AG09319 (cell line): Measurements from ENCODE around the gene CLUH.
"Not testable (repeated sequence)": the region's sequence is repeated elsewhere in the genome, so short reads cannot be mapped to it uniquely, and the experiment has no call there.

Source experiments
- DNase-seq: peaks from one replicate; pipeline ENCODE4 v3.0.0-alpha.2; 2010; ENCODE audit warnings: low read depth; ENCODE audit errors: extremely low read depth
- TF ChIP-seq, protein P1 (sequence below): IDR thresholded peaks from 2 replicates; pipeline ENCODE4 v1.5.1; 2011; ENCODE audit warnings: low read depth, mild to moderate bottlenecking, inconsistent platforms, low read length, moderate library complexity

The CLUH gene

GRCh38 chr17:2655546-2655945, 56.0 kb downstream of the CLUH start:
- TF ChIP-seq, protein P1, sequence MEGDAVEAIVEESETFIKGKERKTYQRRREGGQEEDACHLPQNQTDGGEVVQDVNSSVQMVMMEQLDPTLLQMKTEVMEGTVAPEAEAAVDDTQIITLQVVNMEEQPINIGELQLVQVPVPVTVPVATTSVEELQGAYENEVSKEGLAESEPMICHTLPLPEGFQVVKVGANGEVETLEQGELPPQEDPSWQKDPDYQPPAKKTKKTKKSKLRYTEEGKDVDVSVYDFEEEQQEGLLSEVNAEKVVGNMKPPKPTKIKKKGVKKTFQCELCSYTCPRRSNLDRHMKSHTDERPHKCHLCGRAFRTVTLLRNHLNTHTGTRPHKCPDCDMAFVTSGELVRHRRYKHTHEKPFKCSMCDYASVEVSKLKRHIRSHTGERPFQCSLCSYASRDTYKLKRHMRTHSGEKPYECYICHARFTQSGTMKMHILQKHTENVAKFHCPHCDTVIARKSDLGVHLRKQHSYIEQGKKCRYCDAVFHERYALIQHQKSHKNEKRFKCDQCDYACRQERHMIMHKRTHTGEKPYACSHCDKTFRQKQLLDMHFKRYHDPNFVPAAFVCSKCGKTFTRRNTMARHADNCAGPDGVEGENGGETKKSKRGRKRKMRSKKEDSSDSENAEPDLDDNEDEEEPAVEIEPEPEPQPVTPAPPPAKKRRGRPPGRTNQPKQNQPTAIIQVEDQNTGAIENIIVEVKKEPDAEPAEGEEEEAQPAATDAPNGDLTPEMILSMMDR, result no peak
- DNase-seq, result no peak

- DNase-seq, result not testable (repeated sequence)
These were observed 58.7 kb downstream of the CLUH start for GRCh38 chr17:2652911-2653310.

- TF ChIP-seq, protein P1, result no peak
- DNase-seq, result no peak
These were observed 62.4 kb downstream of the CLUH start for GRCh38 chr17:2649191-2649590.

DNA sequence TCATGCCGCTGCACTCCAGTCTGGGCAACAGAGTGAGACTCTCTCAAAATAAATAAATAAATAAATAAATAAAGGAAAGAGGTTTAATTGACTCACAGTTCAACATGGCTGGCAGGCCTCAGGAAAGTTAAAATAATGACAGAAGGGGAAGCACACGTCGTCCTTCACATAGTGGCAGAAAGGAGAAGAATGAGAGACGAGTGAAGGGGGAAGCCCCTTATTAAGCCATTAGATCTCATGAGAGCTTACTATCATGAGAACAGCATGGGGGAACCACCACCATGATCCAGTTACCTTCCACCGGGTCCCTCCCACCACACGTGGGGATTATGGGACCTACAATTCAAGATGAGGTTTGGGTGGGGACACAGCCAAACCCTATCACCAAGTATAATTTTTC, 63.6 kb downstream of the CLUH start:
- no peak for DNase-seq
- TF ChIP-seq, protein P1, result no peak

DNA sequence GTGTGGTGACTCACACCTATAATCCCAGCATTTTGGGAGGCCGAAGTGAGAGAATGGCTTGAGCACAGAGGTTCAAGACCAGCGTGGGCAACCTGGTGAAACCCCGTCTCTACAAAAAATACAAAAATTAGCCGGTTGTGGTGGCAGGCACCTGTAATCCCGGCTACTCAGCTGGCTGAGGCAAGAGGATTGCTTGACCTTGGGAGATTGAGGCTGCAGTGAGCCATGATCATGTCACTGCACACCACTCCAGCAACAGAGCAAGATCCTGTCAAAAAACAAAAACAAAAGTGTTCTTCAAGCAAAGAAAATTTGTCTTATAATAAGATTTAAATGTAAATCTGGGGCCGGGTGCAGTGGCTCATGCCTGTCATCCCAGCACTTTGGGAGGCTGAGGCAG, 66.6 kb downstream of the CLUH start:
- no peak for DNase-seq
- TF ChIP-seq, protein P1, result no peak
